Gastrocnemius medialis (tissue), 4 donors: ENCODE results near the gene EFNB2. TPM values are rescaled to one million over a fixed set of nuclear protein-coding genes. Genes with fewer than 3 reads are reported as not detected.

ENCODE experiments used
- ATAC-seq, 2 donors: fragments of 150-250 bp; one replicate each; pipeline ENCODE4 v1.9.1; 2016
- DNase-seq, 2 donors: peaks; one replicate each; pipeline ENCODE4 v3.0.0-alpha.2; 2019
- H3K27ac ChIP-seq, 4 donors: fragments of 200-600 bp; sonication (generic); 1 replicate in 1 of 4; 2 replicates in 3 of 4; pipeline ENCODE4 v1.5.1; 2016 to 2018; ENCODE audit warnings: mild to moderate bottlenecking in 2 of 4, moderate library complexity in 1 of 4
- H3K27me3 ChIP-seq, 3 donors: fragments of 200-600 bp; sonication (generic) in 2 of 3; 1 replicate in 1 of 3; 2 replicates in 2 of 3; pipeline versions ENCODE4 v1.5.1 to v1.6.0; 2016 to 2019; ENCODE audit warnings: mild to moderate bottlenecking in 1 of 3, moderate library complexity in 1 of 3
- H3K36me3 ChIP-seq, 2 donors: fragments of 200-600 bp; sonication (generic) in 1 of 2; one replicate each; pipeline ENCODE4 v1.5.1; 2017 to 2018
- H3K4me1 ChIP-seq, 2 donors: fragments of 200-600 bp; sonication (generic) in 1 of 2; one replicate each; pipeline ENCODE4 v1.5.1; 2016 to 2017; ENCODE audit warnings: mild to moderate bottlenecking in 2 of 2
- H3K4me3 ChIP-seq, 4 donors: fragments of 200-600 bp; sonication (generic) in 3 of 4; 1 replicate in 1 of 4; 2 replicates in 3 of 4; pipeline ENCODE4 v1.5.1; 2016 to 2019; ENCODE audit warnings: mild to moderate bottlenecking in 2 of 4
- H3K9me3 ChIP-seq, 3 donors: fragments of 200-600 bp; sonication (generic) in 2 of 3; 1 replicate in 1 of 3; 2 replicates in 2 of 3; pipeline ENCODE4 v1.5.1; 2016 to 2019
- POLR2A ChIP-seq, 2 donors: fragments of 450-650 bp; IDR thresholded peaks; one replicate each; pipeline ENCODE4 v1.6.1; 2017; ENCODE audit warnings: antibody characterized with exemption in 2 of 2, mild to moderate bottlenecking in 2 of 2, moderate library complexity in 2 of 2
- in situ Hi-C, 4 donors: fragments of 200-750 bp; cut with MboI; loops; one replicate each; pipeline versions ENCODE4 v1.15.0 to v1.8.0; 2017; ENCODE audit warnings: low sequenced_read_pairs in 4 of 4
- intact Hi-C: fragments of 100-400 bp; cut with DNase I; formaldehyde crosslinking; loops from one replicate; pipeline ENCODE4 v1.15.1; 2023; ENCODE audit warnings: low total_unique reads
- total RNA-seq, 4 donors: library from RNA; depleted of rRNA; stranded (reverse); fragments of >200 nt; gene quantifications; one replicate each; pipeline versions ENCODE4 v1.1.0 to v1.2.3, GENCODE V29; 2016
- TF ChIP-seq, protein P1 (sequence below), 5 experiments: fragments of 450-650 bp in 3 of 5; fragments of 200-600 bp in 2 of 5; sonication (generic) in 2 of 5; IDR thresholded peaks in 4 of 5; conservative IDR thresholded peaks in 1 of 5; 1 replicate in 4 of 5; 2 replicates in 1 of 5; pipeline ENCODE4 v1.5.1; 2016 to 2019; ENCODE audit warnings: antibody characterized with exemption in 5 of 5, mild to moderate bottlenecking in 3 of 5, moderate library complexity in 3 of 5

The EFNB2 gene
- total RNA-seq, 4 donors from 2014 or later = 5.7 to 9.3 (median 6.1) TPM

DNA sequence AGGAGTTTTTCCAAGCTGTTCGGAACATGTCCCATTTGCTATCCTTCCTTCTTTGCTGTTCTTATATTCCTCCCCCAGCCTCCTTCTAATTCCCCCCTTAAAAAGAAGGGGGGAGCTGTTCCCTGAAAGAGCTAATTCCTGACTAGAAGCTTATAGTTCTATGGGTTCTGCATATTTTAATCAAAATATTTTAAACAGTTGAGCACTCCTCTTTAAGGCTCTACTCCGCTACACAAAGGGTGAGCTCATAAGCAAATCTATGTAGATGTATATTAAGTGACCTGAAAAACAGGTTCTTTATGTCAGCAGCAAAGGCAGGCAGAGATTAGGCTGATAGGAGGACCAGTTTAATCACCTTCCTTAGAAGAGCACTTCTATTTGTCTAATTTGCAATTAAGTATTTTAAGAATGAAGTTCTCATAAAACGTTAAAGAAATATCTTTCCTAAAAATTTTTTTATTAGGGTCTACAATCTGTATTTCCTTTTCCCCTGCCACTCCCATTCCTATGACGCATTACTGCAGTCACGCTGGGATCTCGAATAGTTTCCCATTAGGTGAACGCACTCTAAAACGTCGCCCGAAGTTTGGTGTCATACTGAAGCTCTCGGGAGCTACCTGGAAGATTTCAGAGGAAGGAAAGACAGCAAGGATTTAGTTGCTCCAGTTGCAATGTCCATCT, 5.2 kb downstream of the EFNB2 start:
- TF ChIP-seq, protein P1, sequence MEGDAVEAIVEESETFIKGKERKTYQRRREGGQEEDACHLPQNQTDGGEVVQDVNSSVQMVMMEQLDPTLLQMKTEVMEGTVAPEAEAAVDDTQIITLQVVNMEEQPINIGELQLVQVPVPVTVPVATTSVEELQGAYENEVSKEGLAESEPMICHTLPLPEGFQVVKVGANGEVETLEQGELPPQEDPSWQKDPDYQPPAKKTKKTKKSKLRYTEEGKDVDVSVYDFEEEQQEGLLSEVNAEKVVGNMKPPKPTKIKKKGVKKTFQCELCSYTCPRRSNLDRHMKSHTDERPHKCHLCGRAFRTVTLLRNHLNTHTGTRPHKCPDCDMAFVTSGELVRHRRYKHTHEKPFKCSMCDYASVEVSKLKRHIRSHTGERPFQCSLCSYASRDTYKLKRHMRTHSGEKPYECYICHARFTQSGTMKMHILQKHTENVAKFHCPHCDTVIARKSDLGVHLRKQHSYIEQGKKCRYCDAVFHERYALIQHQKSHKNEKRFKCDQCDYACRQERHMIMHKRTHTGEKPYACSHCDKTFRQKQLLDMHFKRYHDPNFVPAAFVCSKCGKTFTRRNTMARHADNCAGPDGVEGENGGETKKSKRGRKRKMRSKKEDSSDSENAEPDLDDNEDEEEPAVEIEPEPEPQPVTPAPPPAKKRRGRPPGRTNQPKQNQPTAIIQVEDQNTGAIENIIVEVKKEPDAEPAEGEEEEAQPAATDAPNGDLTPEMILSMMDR (IDR thresholded peaks at IDR 0.05 in 4 of 5, conservative IDR thresholded peaks at IDR 0.05 in 1 of 5) = no peak
- TF ChIP-seq POLR2A (IDR thresholded peaks at IDR 0.05) = peak in 1 of 2 donors; percentile 12
- no peak for DNase-seq
- no peaks in the 10 kb centered on the region for H3K9me3 ChIP-seq
- peaks cover 14 to 16% of the 10 kb centered on the region in 2 donors for H3K4me1 ChIP-seq
- no peaks in the 10 kb centered on the region for H3K27me3 ChIP-seq
- intact Hi-C loops (loop anchor here (10.0 kb wide), 1 partner anchor 594 kb away; no protein-coding TSS in a partner anchor), in situ Hi-C loops (loop anchor here (25.0 kb wide), 2 partner anchors 1118 to 1968 kb away; no protein-coding TSS in a partner anchor)
- peak overlapping the region in 2 of 4 donors; percentile 12 to 80 for H3K27ac ChIP-seq
- no peak for ATAC-seq
- peak overlapping the region in 1 of 4 donors; percentile 68 for H3K4me3 ChIP-seq
- H3K36me3 ChIP-seq = no peaks in the 10 kb centered on the region

DNA sequence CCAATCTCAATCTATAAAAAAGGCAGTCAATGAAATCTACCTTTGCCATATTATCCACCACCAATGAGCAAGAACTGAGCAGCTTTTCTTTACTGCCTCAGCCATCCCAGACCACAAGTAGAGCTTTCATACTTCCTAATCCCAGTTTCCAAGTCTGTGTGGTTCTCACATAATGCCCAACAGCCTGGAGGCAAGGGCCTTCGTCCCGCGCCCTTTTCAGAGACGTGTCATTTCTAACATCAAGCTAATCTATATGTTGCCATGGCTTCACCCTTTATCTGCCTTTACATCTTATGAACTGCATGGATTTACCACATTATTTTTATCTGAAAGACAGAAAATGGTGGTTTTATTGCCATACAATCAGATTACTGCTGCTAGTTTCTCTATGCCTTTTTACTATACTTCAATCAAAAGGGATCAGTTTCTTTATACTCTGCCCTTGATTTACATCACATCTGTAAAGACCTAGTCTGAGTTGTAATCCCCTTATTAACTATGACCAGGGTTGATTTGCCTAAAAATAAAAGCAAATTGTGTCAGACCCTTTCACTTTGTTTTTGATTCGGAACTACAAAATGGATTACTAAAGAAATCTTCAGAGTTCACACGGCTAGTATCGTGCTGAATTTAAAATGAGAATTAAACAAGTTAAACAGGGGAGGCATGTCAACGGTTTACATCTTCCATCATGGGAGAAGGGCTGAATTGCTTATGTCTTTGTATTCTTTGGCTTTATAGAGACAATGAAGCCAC, 5.9 kb downstream of the EFNB2 start:
- H3K36me3 ChIP-seq = no peaks in the 10 kb centered on the region
- in situ Hi-C loops (loop anchor here (25.0 kb wide), 2 partner anchors 1117 to 1967 kb away; no protein-coding TSS in a partner anchor), intact Hi-C loops (loop anchor here (10.0 kb wide), 1 partner anchor 595 kb away; no protein-coding TSS in a partner anchor)
- no peak for ATAC-seq
- H3K9me3 ChIP-seq = no peaks in the 10 kb centered on the region
- H3K4me1 ChIP-seq = peaks cover 14 to 18% of the 10 kb centered on the region in 2 donors
- H3K4me3 ChIP-seq = no peak overlapping the region
- no peak for DNase-seq
- TF ChIP-seq POLR2A (IDR thresholded peaks at IDR 0.05) = no peak
- TF ChIP-seq, protein P1 (IDR thresholded peaks at IDR 0.05 in 4 of 5, conservative IDR thresholded peaks at IDR 0.05 in 1 of 5) = no peak
- peak overlapping the region in 2 of 4 donors; percentile 12 to 38 for H3K27ac ChIP-seq
- H3K27me3 ChIP-seq = no peaks in the 10 kb centered on the region

DNA sequence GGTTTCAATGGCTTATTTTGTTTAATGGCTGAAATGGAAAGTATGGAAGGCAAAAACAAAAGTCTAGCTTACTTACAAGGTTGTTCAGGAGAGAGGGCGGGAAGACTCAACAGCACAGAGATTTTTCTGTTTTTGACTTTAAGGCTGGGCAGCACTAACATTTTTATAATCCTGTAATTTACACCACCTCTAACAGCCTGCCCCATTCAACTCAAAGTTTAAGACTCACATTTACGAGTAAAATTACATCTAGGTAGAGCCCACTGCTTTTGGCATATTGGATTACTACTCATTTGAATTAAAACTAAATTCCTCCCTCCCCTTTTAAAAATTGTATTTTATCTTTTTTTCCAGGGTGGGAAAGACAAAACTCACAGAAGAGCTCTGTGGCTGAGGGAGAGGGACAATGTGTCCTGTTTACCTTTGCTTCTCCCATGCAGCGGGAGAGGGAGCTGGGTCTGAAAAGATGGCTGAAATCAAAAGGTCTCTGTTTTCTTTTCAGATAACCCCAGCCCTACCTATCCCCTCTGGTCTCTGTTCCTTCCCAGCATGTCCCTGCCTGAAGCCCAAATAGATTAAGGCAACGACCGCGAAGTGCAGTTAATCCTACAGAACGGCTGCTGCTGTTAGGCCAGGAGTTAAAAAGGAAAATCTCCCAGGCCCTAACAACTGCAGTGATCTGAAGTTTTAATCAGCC, 6.6 kb downstream of the EFNB2 start:
- in situ Hi-C loops = loop anchor here (25.0 kb wide), 2 partner anchors 1117 to 1967 kb away; no protein-coding TSS in a partner anchor
- no peak for ATAC-seq

DNA sequence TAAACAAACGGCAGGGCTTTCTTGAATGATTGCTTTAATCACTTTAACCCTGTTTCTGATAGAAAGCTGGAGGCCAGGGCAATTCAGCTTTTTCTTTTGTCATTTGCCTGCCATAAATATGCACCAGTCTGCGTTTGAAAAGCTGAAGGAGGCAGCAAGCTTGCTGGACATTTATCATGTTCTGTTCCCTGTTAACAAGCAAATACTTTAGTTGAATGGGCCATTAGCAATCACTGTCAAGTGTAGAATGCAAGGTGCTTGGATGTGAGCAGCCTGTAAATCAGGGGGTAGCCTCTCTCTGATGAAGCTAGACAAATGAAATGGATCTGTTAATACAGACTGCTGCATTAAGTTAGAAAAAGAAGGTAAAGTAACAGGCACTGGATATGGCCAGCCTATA, 7.6 kb downstream of the EFNB2 start:
- intact Hi-C loops = no loop called here
- no peak for ATAC-seq
- no peaks in the 10 kb centered on the region for H3K36me3 ChIP-seq
- no peak for DNase-seq
- peaks cover 22 to 32% of the 10 kb centered on the region in 2 donors for H3K4me1 ChIP-seq
- no peaks in the 10 kb centered on the region for H3K9me3 ChIP-seq
- in situ Hi-C loops = loop anchor here (25.0 kb wide), 2 partner anchors 1116 to 1966 kb away; no protein-coding TSS in a partner anchor
- no peaks in the 10 kb centered on the region for H3K27me3 ChIP-seq
- TF ChIP-seq POLR2A (IDR thresholded peaks at IDR 0.05) = no peak
- TF ChIP-seq, protein P1 (IDR thresholded peaks at IDR 0.05 in 4 of 5, conservative IDR thresholded peaks at IDR 0.05 in 1 of 5) = no peak
- H3K4me3 ChIP-seq = no peak overlapping the region
- H3K27ac ChIP-seq = no peak overlapping the region

More for the DNA sequence above, 6.6 kb downstream of the EFNB2 start:
- intact Hi-C loops = no loop called here
- no peak for TF ChIP-seq POLR2A (IDR thresholded peaks at IDR 0.05)
- TF ChIP-seq, protein P1 (IDR thresholded peaks at IDR 0.05 in 4 of 5, conservative IDR thresholded peaks at IDR 0.05 in 1 of 5) = no peak
- Histone ChIP-seq H3K4me3 (no peak overlapping the region), H3K4me1 (peaks cover 18 to 24% of the 10 kb centered on the region in 2 donors), H3K36me3 (no peaks in the 10 kb centered on the region), H3K27me3 (no peaks in the 10 kb centered on the region), H3K27ac (peak overlapping the region in 1 of 4 donors; percentile 38), H3K9me3 (no peaks in the 10 kb centered on the region)
- no peak for DNase-seq
